ENCODE measurements around the gene MED26. TPM values are rescaled to one million over a fixed set of nuclear protein-coding genes. Genes with fewer than 3 reads are reported as not detected.

MED26 gene
- total RNA-seq, 4 donors from 2014 or later = 4.4 to 12.9 (median 8.4) TPM

GRCh38 chr19:16605115-16605514, 22.9 kb downstream of the MED26 start:
- peaks cover 9 to 26% of the 10 kb centered on the region in 2 donors for H3K4me1 ChIP-seq
- DNase-seq = no peak
- H3K27me3 ChIP-seq = no peaks in the 10 kb centered on the region
- H3K36me3 ChIP-seq = no peaks in the 10 kb centered on the region
- 88 to 91% methylated on average over 3 of the region's 3 CpGs for WGBS, 2 donors
- no peak overlapping the region for H3K4me3 ChIP-seq (replicated peaks in 1 of 3)
- H3K27ac ChIP-seq = no peak overlapping the region
- TF ChIP-seq POLR2A (IDR thresholded peaks at IDR 0.05) = no peak
- TF ChIP-seq CTCF (IDR thresholded peaks at IDR 0.05) = no peak
- no peaks in the 10 kb centered on the region for H3K9me3 ChIP-seq
- intact Hi-C loops (cut with DNase I) = no loop called here

DNA sequence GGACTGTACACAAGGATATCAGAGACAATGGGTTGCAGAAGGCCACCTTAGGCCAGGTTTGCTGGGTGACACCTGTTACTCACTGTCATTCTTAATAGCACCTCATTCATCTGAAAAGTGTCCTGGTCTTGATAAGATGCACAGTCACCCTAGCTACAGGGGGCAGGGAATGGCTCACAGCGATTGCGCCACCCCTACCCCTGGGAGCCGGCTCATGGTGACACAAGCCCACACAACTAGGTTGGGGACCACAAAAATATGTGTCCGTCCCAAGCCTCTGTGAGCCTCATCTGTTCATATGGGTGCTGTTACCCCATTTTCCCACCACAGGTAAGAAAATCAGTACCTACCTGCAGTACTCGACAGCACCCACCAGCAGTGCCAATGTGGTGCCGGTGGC, 23.4 kb downstream of the MED26 start:
- TF ChIP-seq POLR2A (IDR thresholded peaks at IDR 0.05) = no peak
- TF ChIP-seq CTCF (IDR thresholded peaks at IDR 0.05) = no peak
- H3K27ac ChIP-seq = no peak overlapping the region
- intact Hi-C loops (cut with DNase I) = no loop called here

GRCh38 chr19:16603090-16603489, 24.9 kb downstream of the MED26 start:
- peaks cover 22 to 37% of the 10 kb centered on the region in 2 donors for H3K4me1 ChIP-seq
- no peaks in the 10 kb centered on the region for H3K36me3 ChIP-seq
- no peaks in the 10 kb centered on the region for H3K9me3 ChIP-seq
- TF ChIP-seq POLR2A (IDR thresholded peaks at IDR 0.05) = no peak
- H3K27me3 ChIP-seq = no peaks in the 10 kb centered on the region
- 56 to 71% methylated on average over 3 of the region's 3 CpGs for WGBS, 2 donors
- intact Hi-C loops (cut with DNase I) = no loop called here
- H3K27ac ChIP-seq = no peak overlapping the region
- H3K4me3 ChIP-seq (replicated peaks in 1 of 3) = no peak overlapping the region
- DNase-seq = no peak

More for the DNA sequence above, 23.4 kb downstream of the MED26 start:
- no peak overlapping the region for H3K4me3 ChIP-seq (replicated peaks in 1 of 3)
- peaks cover 9 to 24% of the 10 kb centered on the region in 2 donors for H3K4me1 ChIP-seq
- no peaks in the 10 kb centered on the region for H3K27me3 ChIP-seq
- no peak for DNase-seq
- H3K36me3 ChIP-seq = no peaks in the 10 kb centered on the region
- 97% methylated on average over 6 of the region's 6 CpGs for WGBS, 2 donors
- no peaks in the 10 kb centered on the region for H3K9me3 ChIP-seq

- intact Hi-C loops (cut with DNase I) = no loop called here
- Histone ChIP-seq H3K9me3 (no peaks in the 10 kb centered on the region), H3K4me3 (replicated peaks in 1 of 3) (no peak overlapping the region), H3K4me1 (peaks cover 22 to 32% of the 10 kb centered on the region in 2 donors), H3K36me3 (no peaks in the 10 kb centered on the region), H3K27me3 (no peaks in the 10 kb centered on the region), H3K27ac (no peak overlapping the region)
- TF ChIP-seq CTCF (IDR thresholded peaks at IDR 0.05) (no peak), POLR2A (IDR thresholded peaks at IDR 0.05) (no peak)
- 93 to 94% methylated on average over 20 of the region's 20 CpGs for WGBS, 2 donors
- DNase-seq = no peak
Observed at GRCh38 chr19:16601378-16602052, 26.5 kb downstream of the MED26 start.

DNA sequence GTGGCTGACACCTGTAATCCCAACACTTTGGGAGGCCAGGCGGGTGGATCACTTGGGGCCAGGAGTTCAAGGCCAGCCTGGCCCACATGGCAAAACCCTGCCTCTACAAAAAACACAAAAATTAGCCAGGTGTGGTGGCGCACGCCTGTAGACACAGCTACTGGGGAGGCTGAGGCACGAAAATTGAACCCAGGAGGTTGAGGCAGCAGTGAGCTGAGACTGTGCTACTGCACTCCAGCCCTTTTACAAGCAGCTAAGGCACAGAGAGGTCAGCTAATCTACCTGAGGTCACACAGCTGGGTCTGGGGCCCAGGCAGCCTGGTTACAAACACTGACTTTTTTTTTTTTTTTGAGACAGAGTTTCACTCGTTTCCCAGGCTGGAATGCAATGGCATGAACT, 27.2 kb downstream of the MED26 start:
- Histone ChIP-seq H3K9me3 (no peaks in the 10 kb centered on the region), H3K36me3 (no peaks in the 10 kb centered on the region), H3K4me3 (replicated peaks in 1 of 3) (no peak overlapping the region), H3K27ac (no peak overlapping the region), H3K4me1 (peaks cover 19 to 33% of the 10 kb centered on the region in 2 donors), H3K27me3 (no peaks in the 10 kb centered on the region)
- no peak for DNase-seq
- WGBS, 2 donors = 89 to 94% methylated on average over 5 of the region's 5 CpGs
- intact Hi-C loops (cut with DNase I) = no loop called here
- TF ChIP-seq POLR2A (IDR thresholded peaks at IDR 0.05) (no peak), CTCF (IDR thresholded peaks at IDR 0.05) (no peak)
